HG02610 (cell line): Measurements from ENCODE around the gene ZNF366.

Experiments
- ATAC-seq: cut with Tn5 transposase; IDR thresholded peaks from one replicate; pipeline ENCODE4 v1.9.1; 2021; ENCODE audit warnings: mild to moderate bottlenecking, moderate library complexity; ENCODE audit not compliant: unreplicated experiment

The ZNF366 gene, protein sequence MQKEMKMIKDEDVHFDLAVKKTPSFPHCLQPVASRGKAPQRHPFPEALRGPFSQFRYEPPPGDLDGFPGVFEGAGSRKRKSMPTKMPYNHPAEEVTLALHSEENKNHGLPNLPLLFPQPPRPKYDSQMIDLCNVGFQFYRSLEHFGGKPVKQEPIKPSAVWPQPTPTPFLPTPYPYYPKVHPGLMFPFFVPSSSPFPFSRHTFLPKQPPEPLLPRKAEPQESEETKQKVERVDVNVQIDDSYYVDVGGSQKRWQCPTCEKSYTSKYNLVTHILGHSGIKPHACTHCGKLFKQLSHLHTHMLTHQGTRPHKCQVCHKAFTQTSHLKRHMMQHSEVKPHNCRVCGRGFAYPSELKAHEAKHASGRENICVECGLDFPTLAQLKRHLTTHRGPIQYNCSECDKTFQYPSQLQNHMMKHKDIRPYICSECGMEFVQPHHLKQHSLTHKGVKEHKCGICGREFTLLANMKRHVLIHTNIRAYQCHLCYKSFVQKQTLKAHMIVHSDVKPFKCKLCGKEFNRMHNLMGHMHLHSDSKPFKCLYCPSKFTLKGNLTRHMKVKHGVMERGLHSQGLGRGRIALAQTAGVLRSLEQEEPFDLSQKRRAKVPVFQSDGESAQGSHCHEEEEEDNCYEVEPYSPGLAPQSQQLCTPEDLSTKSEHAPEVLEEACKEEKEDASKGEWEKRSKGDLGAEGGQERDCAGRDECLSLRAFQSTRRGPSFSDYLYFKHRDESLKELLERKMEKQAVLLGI

GRCh38 chr5:72507231-72507906 is at the start of gene ZNF366:
Gene ZNF366, minus strand, starts transcription at chr5:72507410. Its CDS starts 45,914 bp downstream, at chr5:72461496.
- ATAC-seq = no peak

GRCh38 chr5:72556351-72557166 is 49.3 kb upstream of the ZNF366 start:
- peak; percentile 59 for ATAC-seq

DNA sequence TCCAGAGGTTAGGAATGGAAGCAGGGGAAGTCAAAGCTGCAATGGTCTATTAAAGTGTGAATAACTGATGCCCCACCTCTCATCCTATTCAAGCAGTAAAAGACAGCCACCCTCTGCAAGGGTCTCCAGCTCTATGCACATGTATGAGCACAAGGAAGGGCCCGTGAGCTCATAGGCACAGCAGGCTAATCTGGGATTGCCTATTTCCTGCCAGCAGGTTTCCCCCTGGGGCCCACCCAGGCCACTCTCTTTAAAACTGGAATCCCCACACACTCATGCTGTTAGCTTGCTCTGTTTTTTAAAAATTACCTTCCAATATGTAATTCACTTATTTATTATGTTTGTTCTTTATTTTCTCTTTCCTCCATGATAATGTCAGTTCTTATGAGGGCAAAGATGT is 48.7 kb upstream of the ZNF366 start:
- no peak for ATAC-seq

- ATAC-seq = no peak
These were observed 47.7 kb upstream of the ZNF366 start for GRCh38 chr5:72554897-72555296.

GRCh38 chr5:72552041-72552557 is 44.9 kb upstream of the ZNF366 start:
- ATAC-seq = no peak

GRCh38 chr5:72550595-72550994 is 43.4 kb upstream of the ZNF366 start:
- no peak for ATAC-seq

- no peak for ATAC-seq
These were observed 36.6 kb upstream of the ZNF366 start for GRCh38 chr5:72543811-72544210.

- ATAC-seq = no peak
These were observed 36.2 kb upstream of the ZNF366 start for GRCh38 chr5:72543365-72543764.

GRCh38 chr5:72542695-72543094 is 35.5 kb upstream of the ZNF366 start:
- no peak for ATAC-seq

DNA sequence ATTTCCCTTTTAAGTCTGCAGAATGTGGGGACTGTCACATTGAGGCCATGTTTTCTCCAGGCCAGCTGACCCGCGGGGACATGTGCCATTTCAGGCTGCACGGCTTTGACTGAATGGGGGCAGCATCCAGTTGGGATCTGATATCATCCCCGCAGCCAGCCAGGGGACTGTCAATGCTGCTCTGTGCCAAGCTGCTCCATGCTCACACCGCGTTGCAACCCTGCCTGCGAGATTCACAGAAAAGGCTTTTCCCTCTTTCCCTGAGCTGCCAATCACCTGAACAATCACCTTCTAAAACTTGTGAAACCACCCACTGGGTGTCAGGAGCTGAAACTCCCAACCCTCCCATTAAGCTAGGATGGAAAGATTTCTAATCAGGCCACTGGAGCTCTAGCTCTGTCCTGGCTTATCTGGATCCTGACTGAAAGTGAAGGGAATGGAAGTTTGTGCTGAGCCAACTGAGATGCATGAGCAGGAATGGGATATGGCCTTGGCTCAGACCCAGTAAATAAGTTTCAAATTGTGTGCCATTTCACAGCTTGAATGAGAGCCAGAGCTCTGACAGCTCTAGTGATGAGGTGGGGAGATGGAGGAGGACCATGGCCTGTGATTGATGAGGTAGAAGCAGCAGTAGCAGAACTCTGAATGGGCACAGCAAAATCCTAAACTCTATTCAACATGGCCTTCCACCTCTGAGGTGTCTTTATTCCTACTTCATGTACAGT is 34.5 kb upstream of the ZNF366 start:
- ATAC-seq = no peak

GRCh38 chr5:72540759-72541438 is 33.7 kb upstream of the ZNF366 start:
- no peak for ATAC-seq

DNA sequence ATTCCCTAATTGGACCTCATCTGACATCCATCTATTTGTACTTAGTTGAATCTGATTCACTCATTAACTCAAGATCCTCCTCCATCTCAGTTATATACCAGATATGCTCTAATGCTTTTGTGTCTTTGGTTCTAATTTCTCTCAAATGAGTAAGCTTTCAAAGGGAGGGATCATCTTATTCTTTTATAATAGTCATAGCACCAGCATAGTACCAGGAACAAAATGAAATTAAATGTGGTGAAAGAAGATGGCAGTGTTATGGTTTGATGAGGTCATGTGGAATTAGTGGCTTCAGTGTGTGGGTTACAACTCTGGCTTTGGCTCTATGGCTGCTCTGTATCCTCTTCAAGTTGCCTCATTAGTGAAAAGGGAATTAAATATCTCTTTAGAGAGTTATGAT is 32.5 kb upstream of the ZNF366 start:
- no peak for ATAC-seq

GRCh38 chr5:72539038-72539437 is 31.8 kb upstream of the ZNF366 start:
- ATAC-seq = no peak

DNA sequence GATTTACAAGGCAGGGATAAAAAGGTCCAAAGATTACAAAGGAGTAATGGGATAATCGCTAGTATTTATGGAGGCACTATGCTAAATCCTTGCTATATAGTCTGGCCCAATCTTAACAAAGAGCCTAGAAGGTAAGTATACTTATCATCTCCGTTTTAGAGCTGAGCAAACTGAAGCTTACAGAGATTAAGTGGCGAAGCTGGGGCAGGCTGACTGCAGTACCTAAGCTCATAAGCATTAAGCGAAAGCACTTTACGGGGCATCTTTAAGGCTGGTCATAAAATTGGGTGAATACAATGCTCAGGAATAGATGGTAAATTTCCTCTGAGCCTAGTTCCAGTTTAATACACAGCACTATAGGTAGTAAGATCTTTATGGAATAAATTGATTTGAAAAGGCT is 30.0 kb upstream of the ZNF366 start:
- ATAC-seq = no peak

DNA sequence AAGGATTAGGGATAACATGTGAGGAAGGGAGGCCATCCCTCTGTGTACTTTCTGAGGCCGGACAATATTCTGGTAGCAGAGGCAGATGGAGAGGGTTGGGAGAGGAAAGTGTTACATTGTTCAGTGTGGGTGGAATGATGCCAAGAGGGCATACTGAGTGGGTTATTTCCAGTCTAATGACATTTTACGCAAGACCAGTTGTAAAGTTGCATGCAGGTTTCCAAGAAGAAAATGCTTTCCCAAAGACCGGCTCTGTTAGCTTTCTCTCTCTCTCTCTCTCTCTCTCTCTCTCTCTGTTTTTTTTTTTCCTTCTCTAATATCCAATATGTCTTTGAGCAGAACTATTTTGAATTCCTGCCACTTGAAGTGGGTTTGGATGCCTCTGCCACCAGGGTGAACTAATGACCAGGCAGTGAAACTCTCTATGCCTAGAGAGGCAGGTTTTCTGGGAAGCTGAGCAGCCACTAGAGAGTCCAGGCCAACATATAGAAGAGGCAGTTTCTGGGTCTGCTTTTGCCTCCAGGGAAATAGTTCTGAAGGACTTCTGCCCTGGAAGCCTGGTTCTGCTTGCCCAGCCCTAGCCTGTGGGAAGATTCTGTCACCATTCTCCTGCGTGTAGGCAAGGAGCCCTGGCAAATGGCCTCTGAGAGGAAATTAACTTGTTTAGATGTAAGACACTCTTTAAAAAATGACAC is 24.4 kb upstream of the ZNF366 start:
- no peak for ATAC-seq

DNA sequence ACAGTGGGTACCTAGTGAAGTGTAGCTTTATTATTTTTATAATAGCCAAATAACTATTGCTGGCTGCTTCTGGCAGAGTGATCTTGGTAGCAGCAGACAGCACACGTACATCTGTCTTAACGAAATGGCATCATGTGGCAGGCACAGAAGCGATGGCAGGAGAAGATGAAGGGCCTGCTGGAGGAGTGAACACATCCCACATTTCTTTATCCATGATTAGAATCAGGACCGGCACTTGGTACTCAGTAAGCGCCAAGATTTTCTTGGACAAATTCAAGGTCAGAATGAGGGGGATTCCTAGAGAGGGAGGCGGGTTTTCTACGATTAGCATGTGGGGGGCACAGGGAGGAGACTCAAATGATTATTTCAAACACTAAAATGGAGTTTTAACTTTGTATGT is 23.0 kb upstream of the ZNF366 start:
- no peak for ATAC-seq

- ATAC-seq = no peak
These were observed 22.2 kb upstream of the ZNF366 start for GRCh38 chr5:72529383-72529782.

GRCh38 chr5:72525816-72526215 is 18.6 kb upstream of the ZNF366 start:
- no peak for ATAC-seq
